GM20000 (cell line): ENCODE data around the gene OTOR.

ENCODE experiments used
- DNase-seq: peaks from one replicate; pipeline ENCODE4 v3.0.0; 2012; ENCODE audit warnings: low spot score
- TF ChIP-seq, protein P1 (sequence below): IDR thresholded peaks from 2 replicates; pipeline ENCODE4 v1.5.1; 2012; ENCODE audit warnings: mild to moderate bottlenecking, control low read depth; ENCODE audit errors: extremely low read depth, missing control alignments

OTOR gene

DNA sequence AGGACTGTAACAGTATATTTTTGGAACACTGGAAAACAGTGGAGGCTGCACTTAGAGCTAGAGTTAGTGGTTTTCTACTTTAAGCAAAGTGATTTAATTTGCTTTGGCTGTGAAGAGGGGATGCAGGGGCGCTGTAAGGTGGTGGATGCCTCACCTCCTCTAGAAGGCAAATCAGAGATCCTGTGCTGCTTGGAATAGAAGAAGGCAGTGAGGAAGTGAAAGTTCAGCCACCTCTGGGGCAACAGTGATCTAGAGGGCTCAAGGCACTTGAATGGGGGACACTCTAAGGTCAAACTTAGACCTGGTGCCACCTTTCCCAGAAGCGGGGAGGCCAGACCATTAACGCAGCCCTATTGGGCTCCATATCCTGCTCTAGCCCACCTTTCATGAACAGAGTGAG is 37.4 kb upstream of the OTOR start:
- DNase-seq, result no peak
- TF ChIP-seq, protein P1, sequence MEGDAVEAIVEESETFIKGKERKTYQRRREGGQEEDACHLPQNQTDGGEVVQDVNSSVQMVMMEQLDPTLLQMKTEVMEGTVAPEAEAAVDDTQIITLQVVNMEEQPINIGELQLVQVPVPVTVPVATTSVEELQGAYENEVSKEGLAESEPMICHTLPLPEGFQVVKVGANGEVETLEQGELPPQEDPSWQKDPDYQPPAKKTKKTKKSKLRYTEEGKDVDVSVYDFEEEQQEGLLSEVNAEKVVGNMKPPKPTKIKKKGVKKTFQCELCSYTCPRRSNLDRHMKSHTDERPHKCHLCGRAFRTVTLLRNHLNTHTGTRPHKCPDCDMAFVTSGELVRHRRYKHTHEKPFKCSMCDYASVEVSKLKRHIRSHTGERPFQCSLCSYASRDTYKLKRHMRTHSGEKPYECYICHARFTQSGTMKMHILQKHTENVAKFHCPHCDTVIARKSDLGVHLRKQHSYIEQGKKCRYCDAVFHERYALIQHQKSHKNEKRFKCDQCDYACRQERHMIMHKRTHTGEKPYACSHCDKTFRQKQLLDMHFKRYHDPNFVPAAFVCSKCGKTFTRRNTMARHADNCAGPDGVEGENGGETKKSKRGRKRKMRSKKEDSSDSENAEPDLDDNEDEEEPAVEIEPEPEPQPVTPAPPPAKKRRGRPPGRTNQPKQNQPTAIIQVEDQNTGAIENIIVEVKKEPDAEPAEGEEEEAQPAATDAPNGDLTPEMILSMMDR, result no peak

DNA sequence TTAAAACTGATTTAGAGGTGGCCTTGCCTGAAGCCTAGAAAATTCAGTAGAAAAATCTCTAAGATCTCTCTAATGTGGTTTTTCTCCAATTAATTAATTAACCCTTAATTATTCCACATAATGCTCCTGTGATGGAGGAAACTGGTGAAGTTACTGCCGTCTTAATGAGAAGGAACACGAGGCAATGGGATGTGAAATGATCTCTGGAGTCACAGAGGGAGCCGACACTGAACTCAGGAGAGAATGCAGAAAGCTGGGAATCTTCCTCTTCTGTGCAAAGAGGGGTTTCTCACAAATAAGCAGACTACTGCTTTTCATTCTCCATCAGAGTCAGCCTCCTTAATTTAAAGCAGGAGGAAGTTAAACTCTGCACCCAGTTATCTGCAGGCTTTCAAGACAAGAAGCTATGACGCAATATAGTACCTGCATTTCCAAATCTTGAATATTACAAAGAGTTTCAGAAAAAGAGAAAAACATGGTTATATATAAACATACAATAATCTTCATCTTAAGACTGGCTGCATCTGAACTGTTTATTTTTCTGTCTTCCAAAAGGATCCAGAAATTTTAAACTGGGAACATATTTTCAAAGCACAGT is 36.4 kb upstream of the OTOR start:
- TF ChIP-seq, protein P1, result no peak
- DNase-seq, result no peak

DNA sequence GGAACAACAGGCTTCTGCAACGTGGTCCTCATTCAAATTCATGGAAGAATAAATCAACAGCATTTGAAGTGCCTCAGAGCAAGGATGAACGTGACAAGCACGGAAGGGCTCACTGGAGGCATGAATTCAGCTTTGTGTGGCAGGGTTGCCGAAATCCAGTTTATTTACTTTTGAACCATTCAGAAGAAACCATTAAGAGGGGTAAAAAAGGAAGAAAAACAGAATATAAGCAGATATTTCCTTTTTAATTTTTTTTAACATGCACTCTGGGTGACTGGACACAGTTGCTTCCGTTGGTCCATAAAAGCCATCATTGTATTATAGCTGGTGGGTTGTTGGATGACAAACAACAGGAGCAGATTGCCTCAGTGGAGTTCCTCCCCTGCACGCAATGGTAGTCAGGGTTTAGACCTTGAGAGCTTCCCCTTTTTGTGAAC is 35.6 kb upstream of the OTOR start:
- TF ChIP-seq, protein P1, result no peak
- no peak for DNase-seq

DNA sequence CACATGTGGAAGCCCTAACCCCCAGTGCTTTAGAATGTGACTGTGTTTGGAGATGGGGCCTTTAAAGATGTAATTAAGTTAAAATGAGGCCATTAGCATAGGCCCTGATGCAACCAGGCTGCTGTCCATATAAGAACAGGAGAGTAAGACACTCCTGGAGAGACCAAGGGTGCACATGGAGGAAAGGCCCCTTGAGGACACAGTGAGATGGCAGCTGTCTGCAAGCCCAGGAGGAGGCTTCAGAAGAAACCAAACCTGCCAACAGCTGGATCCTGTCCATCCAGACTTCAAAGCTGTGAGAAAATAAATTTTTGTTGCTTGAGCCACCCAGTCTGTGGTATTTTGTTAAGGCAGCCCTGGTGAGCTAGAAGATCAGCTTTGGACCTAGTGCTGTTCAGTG is 35.1 kb upstream of the OTOR start:
- TF ChIP-seq, protein P1, result no peak
- DNase-seq, result no peak

DNA sequence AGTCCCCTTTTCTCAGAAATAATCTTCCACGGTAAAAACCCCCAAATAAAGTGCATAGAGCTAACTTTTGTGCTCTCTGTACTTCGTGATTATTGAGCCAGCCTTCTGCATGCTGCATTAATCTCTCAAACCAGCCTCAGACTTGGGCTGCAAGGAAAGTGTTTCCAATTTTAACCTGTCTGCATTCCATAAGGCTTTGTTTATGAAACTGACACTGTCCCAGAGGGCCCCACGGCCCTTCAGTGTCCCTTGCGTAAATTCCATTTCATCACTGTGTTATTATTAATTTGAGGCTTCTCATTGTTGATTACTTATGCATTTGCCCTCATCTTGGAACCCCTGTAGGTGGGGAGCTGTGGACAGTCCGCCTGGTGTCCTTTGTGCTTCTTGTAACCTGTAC is 33.9 kb upstream of the OTOR start:
- TF ChIP-seq, protein P1, result no peak
- DNase-seq, result no peak

DNA sequence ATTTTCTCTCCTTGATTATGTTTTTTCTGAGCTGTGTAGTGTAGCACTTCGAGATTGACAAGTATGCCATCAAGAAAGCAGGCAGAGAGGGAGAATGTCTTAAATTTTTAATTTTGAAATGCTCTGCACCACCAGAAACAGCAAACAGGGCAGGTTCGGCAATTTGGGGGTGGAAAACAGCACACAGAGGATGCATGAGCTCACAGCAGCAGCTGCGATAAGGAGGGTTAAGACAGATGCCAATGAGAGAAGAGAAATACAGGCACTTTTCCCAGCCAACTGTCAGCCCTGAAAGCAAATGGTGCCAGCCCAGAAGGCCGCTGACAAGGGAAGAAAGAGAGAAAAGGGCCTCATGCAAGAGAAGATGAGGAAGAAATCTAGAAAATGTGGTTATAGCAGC is 33.4 kb upstream of the OTOR start:
- no peak for DNase-seq
- TF ChIP-seq, protein P1, result no peak

DNA sequence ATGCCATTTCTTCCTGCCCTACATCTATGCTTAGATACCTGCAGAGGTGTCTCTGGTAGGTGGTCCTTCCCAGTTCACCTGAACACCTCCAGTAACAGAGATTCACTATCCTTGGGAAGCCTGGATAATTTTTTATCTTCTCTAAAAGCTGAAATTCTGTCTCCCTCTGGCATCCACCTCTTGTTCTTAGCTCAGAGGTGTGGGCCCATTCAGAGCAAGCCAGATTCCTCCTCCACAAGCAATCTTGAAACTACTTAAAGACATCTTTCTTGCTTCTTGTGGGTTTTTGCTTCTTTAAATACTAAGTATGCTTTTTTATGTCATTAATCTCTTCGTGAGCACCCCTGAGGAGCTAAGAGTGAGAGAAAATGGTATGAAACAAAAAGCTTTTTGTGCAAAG is 28.7 kb upstream of the OTOR start:
- no peak for DNase-seq
- TF ChIP-seq, protein P1, result no peak
